ENCODE data around the gene NOS3. TPM values are rescaled to one million over a fixed set of nuclear protein-coding genes. Genes with fewer than 3 reads are reported as not detected.

NOS3 gene
- total and polyA plus RNA-seq, 9 of the 15 experiments (the other 6 are each of a cell fraction or from before 2014, with no cell fraction given), result 1.1 to 121 (median 23.6) TPM

- TF ChIP-seq UBTF (IDR thresholded peaks at IDR 0.05; ENCODE audit: borderline replicate concordance in 1 of 2, low read depth in 2 of 2, low read length in 2 of 2), result peak in 1 of 2 experiments; percentile 20; a peak in 1 of 4 replicates
- TF ChIP-seq NFE2L1 (tag; IDR thresholded peaks at IDR 0.05; ENCODE audit: borderline replicate concordance, low read depth), result no peak
- peak; percentile 96 for TF ChIP-seq NFIC (IDR thresholded peaks at IDR 0.05)
- TF ChIP-seq SLC30A9 (CRISPR knock-in tag; IDR thresholded peaks at IDR 0.05), result no peak
- no peak for TF ChIP-seq RFX7 (CRISPR knock-in tag; IDR thresholded peaks at IDR 0.05)
- peak; percentile 56; the same call in 1 of the 2 replicates for TF ChIP-seq ZNF263 (CRISPR knock-in tag; IDR thresholded peaks at IDR 0.05; ENCODE audit: borderline replicate concordance)
- peak; percentile 99 for TF ChIP-seq VEZF1 (CRISPR knock-in tag; IDR thresholded peaks at IDR 0.05)
- TF ChIP-seq KAT8 (IDR thresholded peaks at IDR 0.05; ENCODE audit: low read depth), result no peak
- TF ChIP-seq KLF10 (CRISPR knock-in tag; IDR thresholded peaks at IDR 0.05), result no peak
- 0 out of 2 replicates have a peak, but pooled peaks have one; percentile 25 for TF ChIP-seq ARID3B (CRISPR knock-in tag; IDR thresholded peaks at IDR 0.05; ENCODE audit: borderline replicate concordance)
- no peak for TF ChIP-seq HOXB6 (CRISPR knock-in tag; IDR thresholded peaks at IDR 0.05; ENCODE audit: borderline replicate concordance)
- TF ChIP-seq ATF3 (IDR thresholded peaks at IDR 0.05), result no peak
- TF ChIP-seq ATF3 (CRISPR knock-in tag; conservative IDR thresholded peaks at IDR 0.05), result no peak
- TF ChIP-seq ZNF282 (CRISPR knock-in tag; IDR thresholded peaks at IDR 0.05), result no peak
- TF ChIP-seq CBX3 (IDR thresholded peaks at IDR 0.05; ENCODE audit: borderline replicate concordance in 1 of 2, low read length in 2 of 2), result peak in 1 of 2 experiments; percentile 76; a peak in 1 of 3 replicates
- no peak for TF ChIP-seq ZNF253 (CRISPR knock-in tag; conservative IDR thresholded peaks at IDR 0.05)
- no peak for TF ChIP-seq ZNF134 (CRISPR knock-in tag; conservative IDR thresholded peaks at IDR 0.05)
- peak; percentile 87 for TF ChIP-seq MTA3 (IDR thresholded peaks at IDR 0.05; ENCODE audit: borderline replicate concordance)
- no peak for TF ChIP-seq ZNF785 (CRISPR knock-in tag; IDR thresholded peaks at IDR 0.05)
- peak; percentile 85 for TF ChIP-seq TAF1 (IDR thresholded peaks at IDR 0.05; ENCODE audit: control insufficient read depth, extremely low read depth, insufficient read depth, low read length, severe bottlenecking)
These were observed 35.1 kb upstream of the NOS3 start (continued) for GRCh38 chr7:150955519-150956394.

Data from K562 (cell line).